Ishikawa (cell line): ENCODE data around the gene ISOC2.

ENCODE experiments used
- CEBPB ChIP-seq: IDR thresholded peaks from 2 replicates; pipeline ENCODE4 v1.6.1; 2012
- CREB1 ChIP-seq: IDR thresholded peaks from 2 replicates; pipeline ENCODE4 v1.6.1; 2012; ENCODE audit warnings: low read depth
- EGR1 ChIP-seq: IDR thresholded peaks from 2 replicates; pipeline ENCODE4 v1.6.1; 2012
- EP300 ChIP-seq: IDR thresholded peaks from 2 replicates; pipeline ENCODE4 v1.6.1; 2012; ENCODE audit warnings: borderline replicate concordance
- FOXM1 ChIP-seq: IDR thresholded peaks from 2 replicates; pipeline ENCODE4 v1.6.1; 2012; ENCODE audit warnings: low read depth, borderline replicate concordance
- NFIC ChIP-seq: IDR thresholded peaks from 2 replicates; pipeline ENCODE4 v1.6.1; 2012
- RAD21 ChIP-seq: IDR thresholded peaks from 2 replicates; pipeline ENCODE4 v1.6.1; 2012; ENCODE audit warnings: low read depth
- REST ChIP-seq: IDR thresholded peaks from 2 replicates; pipeline ENCODE4 v1.6.1; 2012; ENCODE audit warnings: low read depth, mild to moderate bottlenecking
- TAF1 ChIP-seq: IDR thresholded peaks from 2 replicates; pipeline ENCODE4 v1.6.1; 2012; ENCODE audit warnings: low read depth, mild to moderate bottlenecking
- TCF12 ChIP-seq: IDR thresholded peaks from 2 replicates; pipeline ENCODE4 v1.6.1; 2012; ENCODE audit warnings: low read depth
- TEAD4 ChIP-seq: IDR thresholded peaks from 2 replicates; pipeline ENCODE4 v1.6.1; 2012
- YY1 ChIP-seq: IDR thresholded peaks from 2 replicates; pipeline ENCODE4 v1.6.1; 2012; ENCODE audit warnings: low read depth
- ZBTB7A ChIP-seq: IDR thresholded peaks from 2 replicates; pipeline ENCODE4 v1.6.1; 2012; ENCODE audit warnings: low read depth
- TF ChIP-seq, protein P1 (sequence below): IDR thresholded peaks from 2 replicates; pipeline ENCODE4 v1.6.1; 2012
- TF ChIP-seq, protein P2 (sequence below): IDR thresholded peaks from 2 replicates; pipeline ENCODE4 v1.6.1; 2012

ISOC2 gene

GRCh38 chr19:55418185-55418584, 43.3 kb downstream of the ISOC2 start:
- TF ChIP-seq TAF1 (no peak), EP300 (no peak), EGR1 (no peak), CREB1 (no peak), ZBTB7A (no peak), NFIC (no peak), RAD21 (peak; percentile 93), TCF12 (no peak), CEBPB (no peak), YY1 (no peak), FOXM1 (no peak), REST (no peak), TEAD4 (no peak)
- TF ChIP-seq, protein P1, sequence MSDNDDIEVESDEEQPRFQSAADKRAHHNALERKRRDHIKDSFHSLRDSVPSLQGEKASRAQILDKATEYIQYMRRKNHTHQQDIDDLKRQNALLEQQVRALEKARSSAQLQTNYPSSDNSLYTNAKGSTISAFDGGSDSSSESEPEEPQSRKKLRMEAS: peak; percentile 71
- TF ChIP-seq, protein P2, sequence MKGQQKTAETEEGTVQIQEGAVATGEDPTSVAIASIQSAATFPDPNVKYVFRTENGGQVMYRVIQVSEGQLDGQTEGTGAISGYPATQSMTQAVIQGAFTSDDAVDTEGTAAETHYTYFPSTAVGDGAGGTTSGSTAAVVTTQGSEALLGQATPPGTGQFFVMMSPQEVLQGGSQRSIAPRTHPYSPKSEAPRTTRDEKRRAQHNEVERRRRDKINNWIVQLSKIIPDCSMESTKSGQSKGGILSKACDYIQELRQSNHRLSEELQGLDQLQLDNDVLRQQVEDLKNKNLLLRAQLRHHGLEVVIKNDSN: no peak

DNA sequence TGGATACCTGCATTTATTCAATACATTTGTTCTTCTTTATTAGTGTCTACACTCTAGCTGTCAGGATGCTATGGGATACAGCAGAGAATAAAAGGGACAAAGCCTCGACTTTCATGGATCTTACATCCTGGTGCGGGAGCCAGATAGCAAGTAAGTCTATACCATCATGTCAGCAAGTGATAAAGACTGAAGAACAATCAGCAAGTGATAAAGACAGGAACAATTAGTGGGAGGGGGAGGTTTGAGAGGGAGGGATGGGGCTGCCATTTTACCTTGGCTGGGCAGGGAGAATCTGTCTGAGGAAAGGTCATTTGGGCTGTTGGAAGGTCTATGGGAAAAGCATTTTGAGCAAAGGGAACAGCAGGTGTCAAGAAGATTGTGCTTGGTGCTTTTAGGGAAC, 51.3 kb downstream of the ISOC2 start:
- TF ChIP-seq RAD21 (no peak), NFIC (no peak), ZBTB7A (no peak), TEAD4 (no peak), TCF12 (no peak), TAF1 (no peak), CEBPB (no peak), CREB1 (no peak), EP300 (no peak), EGR1 (no peak), FOXM1 (no peak)
- TF ChIP-seq, protein P1: no peak

- TF ChIP-seq FOXM1 (no peak), TEAD4 (no peak), ZBTB7A (no peak), YY1 (no peak), NFIC (no peak), EP300 (no peak), RAD21 (no peak), CREB1 (no peak), TCF12 (no peak), REST (no peak), TAF1 (no peak), EGR1 (no peak)
- TF ChIP-seq, protein P2: no peak
- TF ChIP-seq, protein P1: no peak
Measured at GRCh38 chr19:55408533-55408872, 52.9 kb downstream of the ISOC2 start.

DNA sequence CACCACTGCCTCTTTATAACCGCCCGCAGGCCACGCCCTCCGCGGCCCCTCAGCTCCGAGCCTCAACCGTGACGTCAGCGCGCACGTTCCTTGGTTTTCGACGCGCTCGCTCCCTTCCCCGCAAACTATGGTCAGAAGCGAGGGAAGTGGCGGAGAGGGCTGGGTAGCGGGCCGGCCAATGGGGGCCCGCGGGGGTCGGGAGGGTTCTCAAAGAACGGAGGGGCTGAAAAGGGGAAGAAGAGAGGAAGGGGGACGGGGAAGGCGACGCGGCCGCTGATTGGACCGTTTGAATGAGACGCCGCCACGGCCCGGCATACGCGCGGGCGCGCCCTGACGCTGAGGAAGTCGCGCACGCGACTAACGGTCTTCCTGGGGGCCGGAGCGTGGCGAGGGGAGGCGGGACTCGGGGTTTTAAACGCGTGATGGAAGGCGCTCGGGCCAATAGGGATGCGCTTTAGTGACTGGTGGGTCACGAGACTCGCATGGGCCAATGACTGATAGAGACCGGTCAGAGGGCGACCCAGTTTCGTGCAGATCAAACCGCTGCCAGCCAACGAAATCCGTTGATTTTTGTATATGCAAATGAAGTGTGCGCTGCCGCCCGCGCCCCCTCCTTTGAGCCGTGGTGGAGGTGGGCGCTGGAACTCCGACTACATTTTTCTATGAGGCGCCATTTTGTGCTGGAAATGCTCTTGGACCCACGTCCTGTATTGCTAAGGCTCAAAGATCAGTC, 53.5 kb downstream of the ISOC2 start:
- TF ChIP-seq TEAD4: no peak
- TF ChIP-seq YY1: peak; percentile 89
- peak; percentile 98 for TF ChIP-seq FOXM1
- TF ChIP-seq, protein P2: peak; percentile 96
- TF ChIP-seq ZBTB7A: 0 out of 2 replicates have a peak, but pooled peaks have one; percentile 29
- peak; percentile 74 for TF ChIP-seq CREB1
- no peak for TF ChIP-seq RAD21
- no peak for TF ChIP-seq NFIC
- no peak for TF ChIP-seq EGR1
- peak; percentile 71 for TF ChIP-seq TCF12
- TF ChIP-seq, protein P1: peak; percentile 95
- TF ChIP-seq CEBPB: no peak
- no peak for TF ChIP-seq REST
- TF ChIP-seq EP300: peak; percentile 37; the same call in 1 of the 2 replicates
- TF ChIP-seq TAF1: 0 out of 2 replicates have a peak, but pooled peaks have one; percentile 3
